ENCODE results near the gene ZBTB5. TPM values are rescaled to one million over a fixed set of nuclear protein-coding genes. Genes with fewer than 3 reads are reported as not detected.

Gene ZBTB5
- total RNA-seq, 1 experiment from 2014 or later, result 16.7 TPM

GRCh38 chr9:37454238-37454637 is 11.0 kb downstream of the ZBTB5 start (continued):
- TF ChIP-seq STAT6 (CRISPR knock-in tag; conservative IDR thresholded peaks at IDR 0.05; ENCODE audit: low read depth) (no peak), ZNF317 (CRISPR knock-in tag; IDR thresholded peaks at IDR 0.05; ENCODE audit: borderline replicate concordance, low read depth) (no peak), MXD4 (CRISPR knock-in tag; IDR thresholded peaks at IDR 0.05; ENCODE audit: borderline replicate concordance) (no peak)

- TF ChIP-seq PREB (CRISPR knock-in tag; IDR thresholded peaks at IDR 0.05; ENCODE audit: borderline replicate concordance), result no peak
- no peak for TF ChIP-seq JUN (CRISPR knock-in tag; IDR thresholded peaks at IDR 0.05)
- TF ChIP-seq SMAD4 (CRISPR knock-in tag; IDR thresholded peaks at IDR 0.05), result no peak
- TF ChIP-seq ETV6 (CRISPR knock-in tag; IDR thresholded peaks at IDR 0.05), result no peak
- no peak for TF ChIP-seq FOXP1 (CRISPR knock-in tag; IDR thresholded peaks at IDR 0.05; ENCODE audit: borderline replicate concordance)
- TF ChIP-seq STAT6 (CRISPR knock-in tag; conservative IDR thresholded peaks at IDR 0.05; ENCODE audit: low read depth), result no peak
- no peak for TF ChIP-seq CREM (CRISPR knock-in tag; IDR thresholded peaks at IDR 0.05)
- TF ChIP-seq ZNF532 (CRISPR knock-in tag; IDR thresholded peaks at IDR 0.05; ENCODE audit: borderline replicate concordance), result no peak
- no peak for TF ChIP-seq TCF7 (CRISPR knock-in tag; IDR thresholded peaks at IDR 0.05; ENCODE audit: low read depth)
- no peak for DNase-seq (ENCODE audit: low spot score)
- no peak overlapping the region for H3K27ac Mint-ChIP-seq
- H3K27me3 Mint-ChIP-seq (ENCODE audit: low read depth), result no peaks in the 10 kb centered on the region
- H3K9me3 Mint-ChIP-seq, result no peaks in the 10 kb centered on the region; the same call in 1 of the 2 replicates
- POLR2A ChIA-PET, result no interaction called here
- H3K4me1 Mint-ChIP-seq, result peaks cover 28% of the 10 kb centered on the region
- H3K4me3 Mint-ChIP-seq, result no peak overlapping the region
- peaks cover 13% of the 10 kb centered on the region for H3K36me3 Mint-ChIP-seq
- no peak for ATAC-seq
- CTCF ChIA-PET, result no interaction called here
Observed at GRCh38 chr9:37453827-37454226, 11.4 kb downstream of the ZBTB5 start.

- H3K36me3 Mint-ChIP-seq, result peaks cover 17% of the 10 kb centered on the region
- no peaks in the 10 kb centered on the region for H3K27me3 Mint-ChIP-seq (ENCODE audit: low read depth)
- no peak overlapping the region for H3K4me3 Mint-ChIP-seq
- ChIA-PET POLR2A (no interaction called here), CTCF (interaction anchor here (0.9 kb wide), 1 partner anchor 59 kb away, joined by 3 read pairs; no protein-coding TSS in a partner anchor)
- DNase-seq (ENCODE audit: low spot score) (no peak), ATAC-seq (no peak)
- H3K4me1 Mint-ChIP-seq, result peaks cover 33% of the 10 kb centered on the region
- no peak overlapping the region for H3K27ac Mint-ChIP-seq
- no peaks in the 10 kb centered on the region; the same call in 1 of the 2 replicates for H3K9me3 Mint-ChIP-seq
- TF ChIP-seq MYBL2 (CRISPR knock-in tag; IDR thresholded peaks at IDR 0.05) (no peak), MAX (CRISPR knock-in tag; IDR thresholded peaks at IDR 0.05) (no peak), RORB (CRISPR knock-in tag; IDR thresholded peaks at IDR 0.05) (no peak), PRDM15 (CRISPR knock-in tag; IDR thresholded peaks at IDR 0.05) (no peak), TEAD1 (CRISPR knock-in tag; IDR thresholded peaks at IDR 0.05) (no peak), ESRRA (CRISPR knock-in tag; IDR thresholded peaks at IDR 0.05; ENCODE audit: borderline replicate concordance) (no peak), CREM (CRISPR knock-in tag; IDR thresholded peaks at IDR 0.05) (no peak), ZNF423 (CRISPR knock-in tag; IDR thresholded peaks at IDR 0.05) (no peak), SOX15 (CRISPR knock-in tag; IDR thresholded peaks at IDR 0.05) (no peak)
Observed at GRCh38 chr9:37452611-37453010, 12.6 kb downstream of the ZBTB5 start.
